Loucy (cell line): ENCODE results near the gene PHACTR1.

Experiments
- H2AFZ ChIP-seq: fragments of 200-600 bp; sonication (generic); 2 replicates; pipeline ENCODE4 v1.6.0; 2016; ENCODE audit warnings: antibody characterized with exemption, mild to moderate bottlenecking, low read length, moderate library complexity
- H3F3A ChIP-seq: fragments of 200-600 bp; 2 replicates; pipeline ENCODE4 v1.6.0; 2016; ENCODE audit warnings: antibody characterized with exemption, low read depth, mild to moderate bottlenecking
- H3K27me3 ChIP-seq: fragments of 200-600 bp; sonication (generic); 2 replicates; pipeline ENCODE4 v1.6.1; 2014; ENCODE audit warnings: low read length, mild to moderate bottlenecking; ENCODE audit not compliant: insufficient read depth, poor library complexity, severe bottlenecking
- H3K36me3 ChIP-seq: fragments of 200-600 bp; sonication (generic); 2 replicates; pipeline ENCODE4 v1.6.1; 2016; ENCODE audit warnings: low read length; ENCODE audit not compliant: insufficient read depth
- H3K4me1 ChIP-seq: fragments of 200-600 bp; sonication (generic); 2 replicates; pipeline ENCODE4 v1.5.1; 2014; ENCODE audit warnings: low read length, mild to moderate bottlenecking; ENCODE audit not compliant: insufficient read depth, poor library complexity, severe bottlenecking
- H3K4me2 ChIP-seq: fragments of 200-600 bp; sonication (generic); 2 replicates; pipeline ENCODE4 v1.6.0; 2014; ENCODE audit warnings: antibody characterized with exemption, low read length, low read depth, mild to moderate bottlenecking; ENCODE audit not compliant: poor library complexity, severe bottlenecking
- H3K4me3 ChIP-seq: fragments of 200-600 bp; sonication (generic); 2 replicates; pipeline ENCODE4 v1.5.1; 2014; ENCODE audit warnings: low read length, mild to moderate bottlenecking, mixed read lengths; ENCODE audit not compliant: poor library complexity, severe bottlenecking
- H3K79me2 ChIP-seq: fragments of 200-600 bp; sonication (generic); 2 replicates; pipeline ENCODE4 v1.6.1; 2014; ENCODE audit warnings: low read length; ENCODE audit not compliant: insufficient read depth
- H3K9ac ChIP-seq: fragments of 200-600 bp; sonication (generic); 2 replicates; pipeline ENCODE4 v1.6.0; 2014; ENCODE audit warnings: mild to moderate bottlenecking, low read depth, low read length, moderate library complexity; ENCODE audit not compliant: poor library complexity, severe bottlenecking
- H3K9me2 ChIP-seq: fragments of 200-600 bp; sonication (generic); replicated peaks from 2 replicates; pipeline ENCODE4 v1.6.1; 2016; ENCODE audit warnings: low read depth, low read length, mixed read lengths
- H3K9me3 ChIP-seq: fragments of 200-600 bp; sonication (generic); 2 replicates; pipeline ENCODE4 v1.6.1; 2014; ENCODE audit warnings: mild to moderate bottlenecking, antibody characterized with exemption, low read length, low read depth; ENCODE audit not compliant: insufficient read depth
- H4K20me1 ChIP-seq: fragments of 200-600 bp; sonication (generic); 2 replicates; pipeline ENCODE4 v1.6.0; 2014; ENCODE audit warnings: antibody characterized with exemption, low read length, mild to moderate bottlenecking; ENCODE audit not compliant: insufficient read depth, poor library complexity, severe bottlenecking
- CTCF ChIP-seq: fragments of 200-600 bp; sonication (generic); conservative IDR thresholded peaks from 2 replicates; pipeline ENCODE4 v1.5.1; 2014; ENCODE audit warnings: mild to moderate bottlenecking, antibody characterized with exemption, low read length
- EZH2phosphoT487 ChIP-seq: fragments of 200-600 bp; IDR thresholded peaks from 2 replicates; pipeline ENCODE4 v1.6.1; 2018; ENCODE audit warnings: antibody characterized with exemption, mild to moderate bottlenecking, moderate library complexity, borderline replicate concordance

PHACTR1 gene

GRCh38 chr6:13314806-13315205 lies 598.2 kb downstream of the PHACTR1 start:
- Histone ChIP-seq H3K79me2 (no peaks in the 10 kb centered on the region), H3K9ac (no peak overlapping the region), H3K9me3 (no peaks in the 10 kb centered on the region), H4K20me1 (no peaks in the 10 kb centered on the region), H3K4me2 (no peak overlapping the region), H3F3A (no peaks in the 10 kb centered on the region), H3K4me1 (no peaks in the 10 kb centered on the region), H3K4me3 (no peak overlapping the region), H3K27me3 (no peaks in the 10 kb centered on the region), H2AFZ (no peak overlapping the region), H3K36me3 (peaks cover 66% of the 10 kb centered on the region; the same call in 1 of the 2 replicates), H3K9me2 (no peaks in the 10 kb centered on the region)
- TF ChIP-seq EZH2phosphoT487 (no peak), CTCF (no peak)

GRCh38 chr6:13315896-13316295 lies 599.3 kb downstream of the PHACTR1 start:
- Histone ChIP-seq H3K4me3 (no peak overlapping the region), H3K9ac (no peak overlapping the region), H3K27me3 (no peaks in the 10 kb centered on the region), H4K20me1 (no peaks in the 10 kb centered on the region), H2AFZ (no peak overlapping the region), H3K9me2 (no peaks in the 10 kb centered on the region), H3K4me2 (no peak overlapping the region), H3K79me2 (no peaks in the 10 kb centered on the region), H3K36me3 (peaks cover 73% of the 10 kb centered on the region; the same call in 1 of the 2 replicates), H3K9me3 (no peaks in the 10 kb centered on the region), H3K4me1 (no peaks in the 10 kb centered on the region), H3F3A (no peaks in the 10 kb centered on the region)
- TF ChIP-seq CTCF: no peak
- no peak for TF ChIP-seq EZH2phosphoT487

GRCh38 chr6:13318821-13319220 lies 602.3 kb downstream of the PHACTR1 start:
- Histone ChIP-seq H3K9me3 (no peaks in the 10 kb centered on the region), H3K9me2 (no peaks in the 10 kb centered on the region), H3K9ac (no peak overlapping the region), H3K27me3 (no peaks in the 10 kb centered on the region), H3K36me3 (peaks cover 66% of the 10 kb centered on the region), H3K4me1 (no peaks in the 10 kb centered on the region), H3K79me2 (no peaks in the 10 kb centered on the region), H3K4me3 (no peak overlapping the region), H3F3A (no peaks in the 10 kb centered on the region), H3K4me2 (no peak overlapping the region), H2AFZ (no peak overlapping the region), H4K20me1 (no peaks in the 10 kb centered on the region)
- TF ChIP-seq EZH2phosphoT487: no peak
- TF ChIP-seq CTCF: no peak
